Germinal center (tissue), 1 donor: Measurements from ENCODE around the gene PDPN.

Experiments
- DNase-seq: peaks from one replicate; pipeline ENCODE4 v3.0.0; 2012; ENCODE audit warnings: mixed read lengths, low spot score

Gene PDPN

DNA sequence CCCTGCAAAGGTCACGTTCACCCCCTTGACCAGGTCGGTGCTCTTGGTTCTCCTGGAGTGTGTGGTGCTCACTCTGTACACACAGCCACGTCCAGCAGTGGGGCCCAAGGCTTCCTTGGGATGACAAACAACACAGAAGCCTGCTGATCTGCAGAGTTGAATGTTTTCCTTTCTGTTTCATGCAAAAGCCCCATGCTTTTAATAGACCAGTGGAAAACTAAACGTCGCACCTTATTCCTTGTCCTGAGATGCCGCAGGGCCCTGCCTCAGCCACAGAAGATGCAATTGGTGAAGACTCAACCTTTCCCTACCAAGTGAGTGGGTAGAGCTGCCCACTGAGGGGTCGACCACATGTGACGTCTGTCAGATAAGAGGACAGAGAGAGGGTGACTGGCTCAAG, 5.8 kb upstream of the PDPN start:
- DNase-seq, result no peak

GRCh38 chr1:13581446-13581845, 2.2 kb upstream of the PDPN start:
- DNase-seq, result no peak

GRCh38 chr1:13582713-13583443, 754 bp upstream of the PDPN start:
- no peak for DNase-seq

DNA sequence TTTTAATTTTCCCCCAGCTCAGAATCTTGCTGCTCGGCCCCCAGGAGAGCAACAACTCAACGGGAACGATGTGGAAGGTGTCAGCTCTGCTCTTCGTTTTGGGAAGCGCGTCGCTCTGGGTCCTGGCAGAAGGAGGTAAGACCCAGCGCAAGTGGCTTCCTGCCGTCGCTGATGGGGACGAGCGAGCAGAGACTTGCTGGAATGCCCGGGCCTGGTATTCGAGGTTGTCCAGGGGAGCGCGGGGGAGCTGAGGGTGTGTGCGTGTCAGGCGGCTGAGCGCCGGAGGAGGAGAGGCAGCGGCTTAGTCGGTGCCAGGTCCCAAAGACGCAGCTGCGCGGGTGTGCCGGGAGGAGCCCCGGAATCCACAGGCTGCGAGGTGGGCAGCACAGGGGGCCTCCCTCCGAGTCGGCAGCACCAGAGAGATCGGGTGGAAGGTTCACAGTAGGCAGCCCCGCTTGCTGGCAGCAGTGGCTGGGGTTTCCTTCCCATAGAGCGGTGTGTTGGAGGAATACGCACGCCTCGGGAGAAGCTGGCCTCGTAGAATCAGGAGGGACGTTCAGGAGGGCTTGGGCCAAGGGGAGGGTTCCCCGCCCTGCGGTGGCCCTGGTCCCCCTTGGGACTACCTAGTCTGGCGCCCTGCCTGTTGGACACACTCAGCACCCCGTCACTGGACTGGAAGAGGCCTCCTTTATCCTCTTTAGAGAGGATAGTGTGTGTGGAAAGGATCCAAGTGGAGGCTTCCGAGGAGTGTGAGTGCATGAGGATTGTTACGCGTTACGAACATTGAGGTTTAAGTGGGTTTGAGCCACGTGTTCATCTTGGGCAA, 547 bp downstream of the PDPN start:
- no peak for DNase-seq

DNA sequence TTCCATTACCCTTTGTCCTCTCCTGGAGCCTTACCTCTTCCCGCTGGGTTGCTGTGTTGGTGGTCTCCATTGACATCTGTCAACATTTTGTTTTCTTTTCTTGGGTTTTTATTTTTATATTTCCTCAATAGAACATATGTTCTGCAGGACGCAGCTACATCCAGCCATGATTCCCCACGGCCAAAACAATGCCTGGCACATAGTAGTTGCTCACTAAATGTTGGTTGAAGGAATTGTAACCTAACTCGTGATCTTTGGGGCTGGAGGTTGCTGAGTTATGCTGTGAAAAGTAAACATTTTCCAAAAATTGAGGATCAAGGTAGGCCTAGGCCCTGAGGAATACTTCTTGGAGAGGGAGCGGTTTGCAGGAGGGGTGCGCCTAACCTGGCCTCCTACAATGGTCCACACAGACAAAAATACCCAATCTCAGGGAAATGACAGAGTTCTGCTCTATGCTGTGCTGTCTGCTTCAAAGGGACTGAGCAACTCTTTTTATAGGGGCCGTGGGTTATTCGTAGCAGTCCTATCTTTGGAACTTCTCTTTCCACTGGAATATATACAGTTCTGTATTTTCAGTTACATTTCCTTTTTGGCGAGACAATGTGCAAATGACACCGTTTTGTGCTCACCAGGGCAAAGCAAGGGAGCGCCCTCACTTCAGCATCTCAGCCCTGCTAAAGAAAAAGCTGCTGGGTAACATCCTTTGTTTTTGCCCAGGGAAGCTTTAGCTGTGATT, 1.4 kb downstream of the PDPN start:
- DNase-seq, result no peak

GRCh38 chr1:13585612-13585991, 2.0 kb downstream of the PDPN start:
- no peak for DNase-seq

DNA sequence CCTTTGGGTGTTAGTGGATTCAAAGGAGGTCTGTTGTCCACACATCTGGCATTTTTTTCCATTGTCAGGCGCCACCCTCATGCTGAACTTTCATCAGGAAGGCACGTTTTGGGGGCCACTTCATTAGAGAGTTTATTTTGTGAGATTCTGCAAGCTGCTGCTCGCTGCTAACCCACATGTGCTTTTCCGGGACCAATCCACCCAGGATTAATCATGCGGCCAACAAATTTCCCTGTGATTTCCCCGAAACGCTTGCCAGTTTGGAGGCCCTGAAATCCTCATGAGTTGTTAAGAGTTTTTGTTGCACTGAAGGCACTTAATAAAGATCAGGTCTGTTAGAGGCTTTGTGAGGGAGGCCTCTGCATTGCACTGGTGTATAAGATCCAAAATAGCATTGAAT, 2.4 kb downstream of the PDPN start:
- DNase-seq, result no peak

GRCh38 chr1:13587256-13588030, 3.8 kb downstream of the PDPN start:
- DNase-seq, result no peak

DNA sequence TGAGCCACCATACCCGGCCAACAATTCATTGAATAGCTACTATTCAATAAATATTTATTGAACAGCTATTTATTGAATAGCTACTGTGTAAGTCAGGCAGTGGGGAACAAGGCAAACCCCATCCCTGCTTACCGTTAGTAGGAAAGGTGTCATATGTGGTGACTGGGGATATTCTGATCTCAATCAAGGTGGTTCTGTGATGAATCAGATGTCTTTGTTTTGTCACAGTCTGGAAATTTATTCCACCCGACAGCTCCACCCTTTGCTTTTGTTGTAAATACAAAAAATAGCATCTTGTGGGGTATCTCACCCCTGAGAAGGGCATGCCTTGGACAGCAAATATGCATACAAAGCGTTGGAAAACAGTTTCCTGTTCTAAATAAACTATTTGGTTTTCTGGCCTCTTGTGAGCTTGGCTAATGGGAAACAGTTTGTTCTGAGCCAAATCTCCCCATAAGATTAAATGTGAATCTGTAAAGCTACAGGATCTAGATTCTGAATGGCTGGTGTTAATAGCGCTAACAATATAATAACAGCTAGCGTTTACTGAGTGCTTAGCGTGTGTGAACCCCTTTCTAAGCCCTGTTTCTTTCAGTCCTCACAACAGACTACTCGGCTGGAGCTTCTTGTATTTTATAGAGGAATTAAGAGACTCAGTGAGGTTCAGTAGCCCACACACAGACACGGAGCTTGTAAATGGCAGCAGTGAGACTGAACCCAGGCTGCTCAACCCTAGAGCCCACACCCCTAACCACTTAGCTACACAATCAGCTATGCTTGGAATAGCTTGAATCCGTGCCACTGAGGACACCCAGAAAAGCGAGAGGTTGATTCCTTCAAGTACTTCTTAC, 5.5 kb downstream of the PDPN start:
- DNase-seq, result no peak

GRCh38 chr1:13590486-13590885, 6.9 kb downstream of the PDPN start:
- no peak for DNase-seq

- DNase-seq, result no peak
Observed at GRCh38 chr1:13593511-13594131, 10.0 kb downstream of the PDPN start.

GRCh38 chr1:13595411-13595810, 11.8 kb downstream of the PDPN start:
- no peak for DNase-seq

- no peak for DNase-seq
Observed at GRCh38 chr1:13597166-13597565, 13.5 kb downstream of the PDPN start.

DNA sequence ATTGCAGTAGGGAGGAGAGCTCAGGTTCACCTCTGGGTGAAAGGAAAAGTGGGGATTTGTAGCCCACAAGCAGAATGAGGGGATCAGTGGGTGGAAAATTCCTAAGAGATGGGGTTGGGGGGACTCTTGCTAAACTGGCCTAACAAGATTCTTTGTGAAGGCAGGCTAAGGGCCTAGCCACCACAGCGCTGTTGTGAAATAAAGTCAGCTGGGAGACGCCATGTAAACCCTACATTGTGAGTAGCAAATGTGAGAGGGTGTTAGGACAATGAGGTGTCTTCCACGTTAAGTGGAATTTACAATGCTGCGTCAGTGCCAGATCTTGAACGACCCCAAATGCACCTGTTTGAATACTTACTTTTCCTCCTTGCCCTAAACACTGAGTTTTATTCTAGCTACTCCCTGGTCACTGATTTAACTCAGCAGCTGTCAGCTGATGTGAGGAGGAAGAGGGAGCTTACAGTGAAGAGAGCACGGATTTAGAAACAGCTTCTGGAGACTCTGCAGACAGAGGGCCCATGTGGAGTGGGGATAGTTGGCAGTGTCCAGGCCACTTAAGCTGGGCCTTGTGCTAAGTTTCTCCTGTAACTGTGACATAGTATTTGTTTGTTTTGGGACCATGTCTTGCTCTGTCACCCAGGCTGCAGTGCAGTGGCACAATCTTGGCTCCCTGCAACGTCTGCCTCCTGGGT, 17.3 kb downstream of the PDPN start:
- DNase-seq, result no peak

GRCh38 chr1:13604176-13604575, 20.5 kb downstream of the PDPN start:
- no peak for DNase-seq

GRCh38 chr1:13604721-13605120, 21.1 kb downstream of the PDPN start:
- DNase-seq, result no peak

- DNase-seq, result no peak
Observed at GRCh38 chr1:13605159-13605558, 21.5 kb downstream of the PDPN start.

GRCh38 chr1:13607002-13607401, 23.4 kb downstream of the PDPN start:
- no peak for DNase-seq

DNA sequence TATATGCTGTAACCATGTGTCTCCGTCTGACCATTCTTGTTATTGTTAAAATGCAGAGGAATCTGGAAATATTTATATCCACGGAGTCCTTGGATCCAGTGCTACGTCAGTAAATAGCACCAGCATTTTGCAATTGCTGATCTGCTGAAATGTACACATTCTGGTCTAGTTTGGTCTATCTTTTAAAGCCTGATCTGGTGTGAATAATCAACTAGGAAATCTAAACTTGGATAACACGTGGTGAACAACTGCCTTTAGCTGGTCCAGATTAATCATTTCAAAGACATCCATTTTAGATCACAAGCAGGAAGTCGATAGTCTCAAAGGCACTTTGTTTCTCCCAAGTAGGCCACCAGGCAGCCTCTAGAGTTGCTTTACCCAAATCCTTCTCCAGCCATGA, 32.6 kb downstream of the PDPN start:
- DNase-seq, result no peak

GRCh38 chr1:13617108-13617507, 33.5 kb downstream of the PDPN start:
- no peak for DNase-seq
